GM19351 (cell line): ENCODE results near the gene XYLT2.

Experiments used
- ATAC-seq: cut with Tn5 transposase; IDR thresholded peaks from one replicate; pipeline ENCODE4 v1.9.1; 2021; ENCODE audit warnings: mild to moderate bottlenecking, moderate library complexity; ENCODE audit not compliant: unreplicated experiment

Gene XYLT2

GRCh38 chr17:50363217-50364060 is 17.5 kb downstream of the XYLT2 start:
- no peak for ATAC-seq

DNA sequence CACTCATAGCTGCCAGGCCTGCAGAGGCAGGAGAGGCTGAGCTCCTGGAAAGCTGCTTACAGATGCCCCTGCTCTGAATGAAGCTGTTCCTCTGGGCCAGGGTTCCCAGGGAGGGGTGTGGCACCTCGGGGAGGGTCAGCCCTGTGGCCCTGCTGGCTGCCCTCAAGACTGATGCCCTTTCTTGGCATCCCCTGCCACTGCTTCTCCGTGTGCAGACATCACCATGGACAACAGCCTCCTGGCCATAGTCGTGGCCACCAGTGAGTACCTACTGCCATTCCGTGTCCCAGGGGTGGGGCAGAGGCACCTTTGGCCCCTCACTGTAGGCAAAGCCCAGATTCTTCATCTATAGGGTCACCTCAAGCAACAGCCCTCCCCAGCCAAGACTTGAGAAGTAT is 18.1 kb downstream of the XYLT2 start:
- no peak for ATAC-seq

GRCh38 chr17:50364715-50365114 is 18.8 kb downstream of the XYLT2 start:
- no peak for ATAC-seq

DNA sequence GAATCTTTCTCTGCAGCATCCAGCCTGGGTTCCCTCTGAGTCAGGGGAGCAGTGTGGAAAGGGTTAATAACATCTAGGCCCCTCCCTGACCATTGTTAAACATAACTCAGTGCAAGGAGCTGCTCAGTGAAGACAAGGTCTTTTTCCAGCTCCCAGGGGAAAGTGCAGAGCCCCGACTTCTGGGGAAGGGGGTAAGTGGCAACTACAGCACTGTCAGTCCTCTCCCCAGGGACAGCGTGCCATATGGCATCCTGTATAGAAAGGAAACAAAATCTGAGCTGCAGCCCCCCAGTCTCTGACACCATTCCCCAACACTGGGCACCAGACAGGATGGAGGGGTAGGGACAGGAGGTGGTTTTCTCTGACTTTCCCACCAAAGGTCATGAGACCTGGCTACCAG is 19.2 kb downstream of the XYLT2 start:
- ATAC-seq = no peak

DNA sequence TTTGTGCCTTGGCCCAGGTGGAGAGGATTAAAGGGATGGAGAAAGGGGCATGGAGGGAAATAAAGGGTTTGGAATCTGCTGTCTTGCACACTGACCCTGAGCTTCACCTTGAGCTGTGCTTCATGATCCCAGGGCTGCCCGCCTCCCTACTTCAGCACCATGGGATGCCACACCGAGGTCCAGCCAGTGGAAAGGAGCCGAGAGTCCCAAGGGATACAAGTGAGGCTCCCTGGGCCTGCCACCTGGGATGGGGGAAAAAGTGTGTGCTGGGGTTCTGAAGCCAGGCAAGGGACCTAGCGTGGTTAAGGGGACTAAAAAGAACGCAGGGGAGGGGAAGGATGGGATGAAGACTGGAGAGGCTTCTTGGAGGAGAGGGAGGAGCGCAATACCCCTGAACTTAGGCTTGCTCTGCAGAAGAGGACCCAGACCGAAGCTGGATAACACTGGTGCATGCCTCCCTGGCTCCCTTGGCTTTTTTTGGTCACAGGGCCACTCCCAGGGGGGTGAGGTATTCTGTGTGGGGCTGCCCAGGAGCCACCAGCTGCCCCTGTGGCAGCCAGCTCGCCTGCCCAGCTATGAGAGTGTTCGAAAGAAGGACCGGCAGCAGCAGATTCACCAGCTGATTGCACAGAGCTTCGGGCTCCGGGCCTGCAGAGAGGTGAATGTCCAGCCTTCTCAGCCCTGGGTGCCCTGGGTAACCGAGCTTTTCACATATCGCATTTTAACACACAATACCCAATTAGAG is 19.9 kb downstream of the XYLT2 start:
- no peak for ATAC-seq

DNA sequence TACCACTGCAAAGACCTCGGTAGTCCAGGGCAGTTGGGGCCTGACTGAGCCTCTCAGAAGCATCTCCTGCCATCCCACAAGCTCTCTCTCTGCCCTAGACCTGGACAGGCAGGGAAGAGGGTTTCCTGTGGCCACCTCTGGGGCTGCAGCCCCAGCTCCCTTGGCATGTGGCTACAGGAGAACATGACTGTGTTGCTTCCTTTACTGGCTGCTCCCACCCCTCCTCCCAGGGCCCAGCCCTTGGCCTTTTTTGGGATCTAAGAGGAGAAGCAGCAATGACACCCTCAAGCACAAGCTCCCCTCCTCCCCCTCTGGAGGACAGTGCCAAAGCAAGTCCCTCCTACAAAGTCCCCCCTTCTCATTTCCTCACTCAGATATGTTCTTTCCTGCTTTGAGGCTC is 21.5 kb downstream of the XYLT2 start:
- no peak for ATAC-seq

GRCh38 chr17:50370052-50370451 is 24.1 kb downstream of the XYLT2 start:
- no peak for ATAC-seq

GRCh38 chr17:50371526-50371925 is 25.6 kb downstream of the XYLT2 start:
- no peak for ATAC-seq

DNA sequence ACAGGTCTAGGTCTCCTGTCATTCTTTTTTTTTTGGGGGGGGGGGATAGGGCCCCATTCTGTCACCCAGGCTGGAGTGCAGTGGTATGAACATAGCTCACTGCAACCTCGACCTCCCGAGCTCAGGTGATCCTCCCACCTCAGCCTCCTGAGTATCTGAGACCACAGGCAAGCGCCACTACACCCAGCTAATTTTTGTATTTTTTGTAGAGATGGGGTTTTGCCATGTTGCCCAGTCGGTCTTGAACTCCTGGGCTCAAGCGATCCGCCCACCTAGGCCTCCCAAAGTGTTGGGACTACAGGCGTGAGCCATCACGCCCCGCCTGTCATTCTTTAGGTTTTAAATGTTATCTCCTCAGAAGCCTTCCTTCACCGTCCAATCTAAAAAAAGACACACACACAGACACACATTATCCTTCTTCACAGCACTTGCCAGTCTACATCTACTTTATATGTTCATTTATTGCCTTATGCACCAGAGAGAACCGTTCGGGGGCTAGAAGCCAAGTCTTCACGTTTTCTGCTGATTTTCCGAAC is 26.4 kb downstream of the XYLT2 start:
- peak; percentile 16 for ATAC-seq

GRCh38 chr17:50372758-50373556 is 27.0 kb downstream of the XYLT2 start, which contains the start of the genes EME1 and MRPL27:
EME1 (plus strand) TSS chr17:50373229; CDS start chr17:50375209, 1,980 bp downstream.
MRPL27 (minus strand) TSS chr17:50373184; CDS start chr17:50373170, 14 bp downstream.
- peak; percentile 91 for ATAC-seq

DNA sequence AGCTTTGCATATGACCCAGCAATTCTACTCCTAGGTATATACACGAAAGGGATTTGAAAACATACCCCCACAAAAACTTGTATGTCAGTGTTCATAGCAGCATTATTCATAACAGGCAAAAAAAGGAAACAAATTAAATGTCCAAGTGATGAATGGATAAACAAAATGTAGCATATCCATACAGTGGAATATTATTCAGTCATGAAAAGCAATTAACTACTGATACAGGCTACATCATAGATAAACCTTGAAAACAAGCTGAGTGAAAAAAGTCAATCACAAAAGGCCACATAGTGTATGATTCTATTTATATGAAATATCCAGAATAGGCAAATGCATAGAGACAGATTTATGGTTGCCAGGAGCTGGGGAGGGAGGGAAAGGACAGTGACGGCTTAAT is 27.8 kb downstream of the XYLT2 start:
- ATAC-seq = no peak

- ATAC-seq = no peak
Measured at GRCh38 chr17:50375858-50376538, 30.1 kb downstream of the XYLT2 start.

DNA sequence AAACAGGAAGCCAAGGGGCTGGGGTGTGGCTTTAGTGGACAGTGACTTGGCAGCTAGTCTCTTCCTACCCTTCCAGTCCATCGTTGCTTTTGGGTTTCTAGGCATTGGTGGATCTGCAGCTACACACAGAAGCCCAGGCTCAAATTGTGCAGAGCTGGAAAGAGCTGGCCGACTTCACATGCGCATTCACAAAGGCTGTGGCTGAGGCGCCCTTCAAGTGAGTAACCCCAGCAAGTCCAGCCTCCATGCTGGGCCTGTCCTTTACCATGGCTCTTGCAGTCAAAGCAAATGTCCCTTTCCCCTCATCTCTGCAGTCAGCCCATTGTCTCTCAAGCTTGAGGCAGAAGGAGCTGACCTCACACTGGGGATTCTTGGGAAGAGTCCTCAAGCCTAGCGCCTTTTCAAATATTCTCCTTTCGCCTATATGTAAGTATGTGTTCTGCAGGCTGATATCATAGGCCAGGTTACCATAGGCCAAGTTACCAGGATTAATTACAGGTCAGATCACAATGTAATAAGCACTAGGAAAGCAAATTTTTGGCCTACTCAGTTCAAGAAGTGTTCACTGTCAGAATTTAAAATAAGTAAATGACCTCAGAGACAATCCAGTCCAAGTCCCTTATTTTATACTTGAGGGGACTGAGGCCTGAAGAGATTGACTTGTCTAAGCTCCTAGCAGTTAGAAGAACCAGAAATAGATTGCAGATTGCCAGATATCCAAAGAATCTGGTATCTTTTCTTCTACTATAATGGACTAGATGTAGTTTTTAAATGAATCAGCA is 33.6 kb downstream of the XYLT2 start:
- no peak for ATAC-seq

DNA sequence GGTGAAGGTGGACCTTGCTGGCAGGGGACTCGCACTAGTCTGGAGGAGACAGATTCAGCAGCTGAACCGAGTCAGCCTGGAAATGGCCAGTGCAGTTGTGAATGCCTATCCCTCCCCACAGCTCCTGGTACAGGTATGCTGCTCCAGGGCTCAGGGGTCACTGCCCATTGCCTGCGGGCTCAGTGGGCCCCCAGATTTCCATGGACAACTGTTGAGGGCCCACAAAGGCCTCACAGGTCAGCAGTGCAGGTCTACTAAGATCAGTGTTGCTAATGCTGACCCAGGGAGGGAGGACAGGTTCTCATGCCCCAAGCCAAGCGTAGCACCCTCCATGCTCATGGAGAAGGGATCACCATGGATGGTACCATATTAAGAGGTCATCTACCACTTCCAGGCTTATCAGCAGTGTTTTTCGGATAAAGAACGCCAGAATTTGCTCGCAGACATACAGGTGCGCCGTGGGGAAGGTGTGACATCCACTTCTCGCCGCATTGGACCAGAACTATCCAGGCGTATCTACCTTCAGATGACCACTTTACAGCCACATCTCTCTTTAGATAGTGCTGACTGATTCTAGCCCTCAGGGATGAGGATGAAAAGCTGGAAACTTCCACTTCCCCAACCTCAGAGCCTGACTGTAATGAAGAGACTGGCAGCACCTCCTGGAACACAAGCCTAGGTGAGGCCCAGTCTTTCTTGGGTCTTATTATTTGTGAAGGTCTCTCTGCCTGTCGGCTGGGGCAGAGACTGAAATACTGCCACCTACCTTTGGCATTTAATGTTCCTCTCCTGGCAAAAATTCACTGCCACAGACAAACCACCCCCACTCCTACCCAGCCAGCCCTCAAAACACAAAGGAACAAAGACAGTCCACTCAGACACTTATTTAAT is 34.7 kb downstream of the XYLT2 start:
- no peak for ATAC-seq

DNA sequence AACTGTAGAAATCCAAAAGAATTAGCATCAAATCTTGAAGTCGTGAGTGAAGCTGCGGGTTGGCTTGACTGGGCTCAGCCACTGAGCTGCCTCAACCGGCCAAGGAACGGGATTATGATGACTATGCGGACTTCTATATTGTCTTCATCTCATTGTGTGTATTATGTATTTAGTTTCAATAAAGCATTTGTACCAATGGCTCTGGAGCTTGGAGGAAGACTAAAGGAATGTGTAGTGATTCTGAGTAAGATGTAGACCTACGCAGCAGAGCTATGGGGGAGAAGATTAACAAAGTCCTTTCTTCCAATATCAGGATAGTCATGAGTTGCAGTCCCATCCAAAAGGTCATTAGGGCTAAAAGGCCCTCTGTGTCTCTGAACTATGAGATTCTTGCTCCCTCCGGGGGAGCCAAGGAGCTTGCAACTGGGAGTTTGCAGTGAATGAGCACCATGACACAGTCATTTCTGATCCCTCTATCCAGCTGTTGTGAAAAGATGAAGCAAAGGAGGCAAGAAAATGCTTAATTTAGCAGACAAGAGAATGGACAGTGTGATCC is 35.4 kb downstream of the XYLT2 start:
- ATAC-seq = no peak

DNA sequence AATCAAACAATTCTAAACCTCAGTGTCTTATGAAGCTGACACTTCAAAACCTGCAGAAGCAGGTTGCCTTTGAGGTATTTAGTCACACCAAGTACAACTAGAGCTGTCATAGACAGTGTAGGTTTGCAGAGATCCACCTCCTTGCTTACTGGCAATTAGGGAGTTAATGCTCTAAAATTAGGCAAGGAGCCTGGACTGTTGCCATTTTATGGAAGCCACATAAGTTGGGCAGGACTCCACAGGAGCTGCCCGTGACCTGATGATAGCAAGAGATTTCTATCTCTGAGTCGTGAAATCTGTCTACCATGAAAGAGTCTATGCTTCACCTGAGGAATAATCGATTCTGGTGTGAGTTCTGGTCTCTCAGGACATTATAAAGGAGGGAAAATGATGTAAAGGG is 36.0 kb downstream of the XYLT2 start:
- ATAC-seq = no peak

- ATAC-seq = no peak
Measured at GRCh38 chr17:50382931-50383330, 37.0 kb downstream of the XYLT2 start.

GRCh38 chr17:50386510-50386909 is 40.6 kb downstream of the XYLT2 start:
- ATAC-seq = no peak
